ENCODE results near the gene SLC12A7.
"Not testable (repeated sequence)": the region's sequence is repeated elsewhere in the genome, so short reads cannot be mapped to it uniquely, and the experiment has no call there.

SLC12A7 gene

DNA sequence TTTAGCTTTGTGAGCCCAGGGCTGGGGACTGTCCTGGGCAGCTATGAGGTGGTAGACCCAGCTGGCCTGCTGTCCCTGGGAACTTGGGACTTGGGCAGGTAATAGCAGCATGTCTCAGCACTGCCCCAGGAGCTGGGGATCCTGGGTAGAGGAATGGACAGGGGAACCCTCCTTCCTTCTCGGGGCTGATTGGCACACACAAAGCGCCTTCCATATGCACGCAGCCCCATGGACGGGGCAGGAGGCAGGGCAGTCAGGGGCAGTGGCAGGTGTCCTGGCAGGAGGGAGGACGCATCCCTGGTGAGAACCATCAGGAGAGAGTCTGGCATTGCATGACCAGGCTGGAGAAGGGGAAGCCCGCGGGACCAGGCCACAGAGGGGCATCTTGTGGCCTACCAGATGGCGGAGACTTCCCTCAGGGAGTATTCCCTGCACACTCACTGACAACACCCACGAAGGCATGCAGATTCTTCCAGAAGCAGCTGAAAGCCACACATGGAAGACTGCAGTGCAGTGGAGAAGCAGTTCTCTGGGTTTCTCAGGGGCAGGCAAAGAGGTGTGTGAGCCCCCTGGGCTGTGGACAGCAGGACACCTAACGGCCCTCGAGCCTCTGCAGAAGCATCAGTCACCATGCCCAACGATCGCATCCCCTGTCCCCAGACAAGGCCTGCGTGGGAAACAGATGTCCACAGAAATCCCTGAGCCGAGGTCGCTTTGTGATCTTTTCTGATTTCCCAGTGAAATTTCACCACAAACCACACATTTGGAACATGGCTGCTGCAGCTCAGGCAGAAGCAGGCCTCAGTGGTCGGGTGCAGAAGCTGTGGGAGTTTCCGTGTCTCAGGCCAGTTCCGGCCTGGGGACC, 110.2 kb downstream of the SLC12A7 start:
- no peak for DNase-seq

DNA sequence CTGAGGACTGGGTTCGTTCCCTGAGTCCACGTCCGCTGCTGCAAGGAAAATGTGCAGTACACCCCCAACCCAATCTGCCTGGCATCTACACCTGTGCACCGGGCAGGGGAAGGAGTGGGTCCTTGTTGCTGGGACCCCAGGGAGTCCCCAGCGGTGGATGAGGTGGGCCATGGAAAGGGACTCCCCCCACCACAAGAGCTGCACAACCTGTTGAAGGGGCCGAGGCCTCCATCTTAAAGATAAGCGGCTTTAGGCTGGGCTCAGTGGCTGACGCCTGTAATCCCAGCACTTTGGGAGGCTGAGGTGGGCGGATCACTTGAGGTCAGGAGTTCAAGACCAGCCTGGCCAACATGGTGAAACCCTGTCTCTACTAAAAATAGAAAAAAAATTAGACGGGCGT, 111.0 kb downstream of the SLC12A7 start:
- not testable (repeated sequence) for DNase-seq

Measured in CD4-positive, alpha-beta T cell treated with Interleukin-21 for 1 hour (primary cell).